ENCODE measurements around the gene NAB2. TPM values are rescaled to one million over a fixed set of nuclear protein-coding genes. Genes with fewer than 3 reads are reported as not detected.

Gene NAB2
- total RNA-seq, 1 experiment from 2014 or later: 19.4 TPM

GRCh38 chr12:57078519-57079404, 10.2 kb upstream of the NAB2 start, which contains the start of gene NEMP1:
Gene NEMP1, minus strand, starts transcription at chr12:57078791. Its CDS starts 46 bp downstream, at chr12:57078745.
- Histone ChIP-seq H4K20me1 (ENCODE audit: insufficient read depth, low read depth, low read length) (no peaks in the 10 kb centered on the region), H3K4me1 (ENCODE audit: low read length) (peaks cover 17% of the 10 kb centered on the region), H3K27me3 (ENCODE audit: low read length) (no peaks in the 10 kb centered on the region), H2AFZ (ENCODE audit: low read length) (no peak within 1 kb of the TSS), H3K79me2 (ENCODE audit: low read length) (peaks cover 38% of the 10 kb centered on the region), H3K9me2 (replicated peaks; ENCODE audit: insufficient read depth, low read length) (no peaks in the 10 kb centered on the region), H3K4me2 (ENCODE audit: low read depth, low read length, poor library complexity, severe bottlenecking) (peak within 1 kb of the TSS; percentile 87), H3K9me3 (ENCODE audit: low read length) (no peaks in the 10 kb centered on the region), H3K27ac (ENCODE audit: low read length) (peak within 1 kb of the TSS; percentile 94), H3K4me3 (ENCODE audit: low read length) (peak within 1 kb of the TSS; percentile 95), H3K9ac (ENCODE audit: low read length) (peak within 1 kb of the TSS; percentile 96), H3K36me3 (ENCODE audit: insufficient read depth, low read length) (peaks cover 7% of the 10 kb centered on the region; the same call in 1 of the 2 replicates)
- peak; percentile 100 for DNase-seq

GRCh38 chr12:57079821-57080220, 9.1 kb upstream of the NAB2 start:
- H3K27ac ChIP-seq (ENCODE audit: low read length): peak overlapping the region; percentile 94
- H3K27me3 ChIP-seq (ENCODE audit: low read length): no peaks in the 10 kb centered on the region
- no peaks in the 10 kb centered on the region for H3K9me3 ChIP-seq (ENCODE audit: low read length)
- DNase-seq: no peak
- peaks cover 15% of the 10 kb centered on the region for H3K4me1 ChIP-seq (ENCODE audit: low read length)
- peaks cover 7% of the 10 kb centered on the region; the same call in 1 of the 2 replicates for H3K36me3 ChIP-seq (ENCODE audit: insufficient read depth, low read length)
- peak overlapping the region; percentile 69 for H3K9ac ChIP-seq (ENCODE audit: low read length)
- H3K4me3 ChIP-seq (ENCODE audit: low read length): peak overlapping the region; percentile 62
- H2AFZ ChIP-seq (ENCODE audit: low read length): no peak overlapping the region
- no peaks in the 10 kb centered on the region for H3K9me2 ChIP-seq (replicated peaks; ENCODE audit: insufficient read depth, low read length)
- peaks cover 28% of the 10 kb centered on the region for H3K79me2 ChIP-seq (ENCODE audit: low read length)
- no peaks in the 10 kb centered on the region for H4K20me1 ChIP-seq (ENCODE audit: insufficient read depth, low read depth, low read length)
- peak overlapping the region; percentile 78 for H3K4me2 ChIP-seq (ENCODE audit: low read depth, low read length, poor library complexity, severe bottlenecking)

- Histone ChIP-seq H3K4me2 (ENCODE audit: low read depth, low read length, poor library complexity, severe bottlenecking) (no peak overlapping the region), H2AFZ (ENCODE audit: low read length) (no peak overlapping the region), H4K20me1 (ENCODE audit: insufficient read depth, low read depth, low read length) (no peaks in the 10 kb centered on the region), H3K79me2 (ENCODE audit: low read length) (peaks cover 26% of the 10 kb centered on the region), H3K9me3 (ENCODE audit: low read length) (no peaks in the 10 kb centered on the region), H3K4me3 (ENCODE audit: low read length) (no peak overlapping the region), H3K27ac (ENCODE audit: low read length) (no peak overlapping the region), H3K27me3 (ENCODE audit: low read length) (no peaks in the 10 kb centered on the region), H3K9me2 (replicated peaks; ENCODE audit: insufficient read depth, low read length) (no peaks in the 10 kb centered on the region), H3K9ac (ENCODE audit: low read length) (no peak overlapping the region), H3K36me3 (ENCODE audit: insufficient read depth, low read length) (peaks cover 7% of the 10 kb centered on the region; the same call in 1 of the 2 replicates), H3K4me1 (ENCODE audit: low read length) (peaks cover 23% of the 10 kb centered on the region)
- no peak for DNase-seq
Measured at GRCh38 chr12:57080855-57081254, 8.1 kb upstream of the NAB2 start.

- Histone ChIP-seq H3K4me3 (ENCODE audit: low read length) (peak overlapping the region; percentile 78), H3K4me1 (ENCODE audit: low read length) (peaks cover 33% of the 10 kb centered on the region), H3K9me2 (replicated peaks; ENCODE audit: insufficient read depth, low read length) (no peaks in the 10 kb centered on the region), H4K20me1 (ENCODE audit: insufficient read depth, low read depth, low read length) (no peaks in the 10 kb centered on the region), H3K9ac (ENCODE audit: low read length) (peak overlapping the region; percentile 90), H3K36me3 (ENCODE audit: insufficient read depth, low read length) (no peaks in the 10 kb centered on the region), H3K27ac (ENCODE audit: low read length) (peak overlapping the region; percentile 94), H3K9me3 (ENCODE audit: low read length) (no peaks in the 10 kb centered on the region), H3K27me3 (ENCODE audit: low read length) (no peaks in the 10 kb centered on the region), H3K4me2 (ENCODE audit: low read depth, low read length, poor library complexity, severe bottlenecking) (peak overlapping the region; percentile 97), H3K79me2 (ENCODE audit: low read length) (peaks cover 18% of the 10 kb centered on the region), H2AFZ (ENCODE audit: low read length) (peak overlapping the region; percentile 6; the same call in 1 of the 2 replicates)
- DNase-seq: peak; percentile 70
Measured at GRCh38 chr12:57085999-57086492, 2.9 kb upstream of the NAB2 start.

- Histone ChIP-seq H3K9me2 (replicated peaks; ENCODE audit: insufficient read depth, low read length) (no peaks in the 10 kb centered on the region), H3K4me3 (ENCODE audit: low read length) (peak overlapping the region; percentile 78), H3K9ac (ENCODE audit: low read length) (peak overlapping the region; percentile 90), H3K4me2 (ENCODE audit: low read depth, low read length, poor library complexity, severe bottlenecking) (peak overlapping the region; percentile 97), H4K20me1 (ENCODE audit: insufficient read depth, low read depth, low read length) (no peaks in the 10 kb centered on the region), H3K27me3 (ENCODE audit: low read length) (no peaks in the 10 kb centered on the region), H3K36me3 (ENCODE audit: insufficient read depth, low read length) (no peaks in the 10 kb centered on the region), H3K4me1 (ENCODE audit: low read length) (peaks cover 38% of the 10 kb centered on the region), H2AFZ (ENCODE audit: low read length) (peak overlapping the region; percentile 19), H3K9me3 (ENCODE audit: low read length) (no peaks in the 10 kb centered on the region), H3K27ac (ENCODE audit: low read length) (peak overlapping the region; percentile 94), H3K79me2 (ENCODE audit: low read length) (peaks cover 23% of the 10 kb centered on the region)
- peak; percentile 80 for DNase-seq
Measured at GRCh38 chr12:57086493-57087009, 2.4 kb upstream of the NAB2 start.

- Histone ChIP-seq H4K20me1 (ENCODE audit: insufficient read depth, low read depth, low read length) (no peaks in the 10 kb centered on the region), H3K27me3 (ENCODE audit: low read length) (no peaks in the 10 kb centered on the region), H3K9ac (ENCODE audit: low read length) (peak overlapping the region; percentile 90), H3K27ac (ENCODE audit: low read length) (peak overlapping the region; percentile 94), H3K36me3 (ENCODE audit: insufficient read depth, low read length) (no peaks in the 10 kb centered on the region), H3K9me2 (replicated peaks; ENCODE audit: insufficient read depth, low read length) (no peaks in the 10 kb centered on the region), H3K79me2 (ENCODE audit: low read length) (peaks cover 25% of the 10 kb centered on the region), H3K4me1 (ENCODE audit: low read length) (peaks cover 43% of the 10 kb centered on the region), H3K9me3 (ENCODE audit: low read length) (no peaks in the 10 kb centered on the region), H2AFZ (ENCODE audit: low read length) (peak overlapping the region; percentile 19), H3K4me2 (ENCODE audit: low read depth, low read length, poor library complexity, severe bottlenecking) (peak overlapping the region; percentile 97), H3K4me3 (ENCODE audit: low read length) (peak overlapping the region; percentile 78)
- peak; percentile 93 for DNase-seq
Measured at GRCh38 chr12:57087010-57087690, 1.8 kb upstream of the NAB2 start.

- Histone ChIP-seq H3K9me3 (ENCODE audit: low read length) (no peaks in the 10 kb centered on the region), H3K9me2 (replicated peaks; ENCODE audit: insufficient read depth, low read length) (no peaks in the 10 kb centered on the region), H3K79me2 (ENCODE audit: low read length) (peaks cover 25% of the 10 kb centered on the region), H3K36me3 (ENCODE audit: insufficient read depth, low read length) (no peaks in the 10 kb centered on the region), H2AFZ (ENCODE audit: low read length) (peak overlapping the region; percentile 52; the same call in 1 of the 2 replicates), H3K4me3 (ENCODE audit: low read length) (peak overlapping the region; percentile 78), H3K27me3 (ENCODE audit: low read length) (no peaks in the 10 kb centered on the region), H4K20me1 (ENCODE audit: insufficient read depth, low read depth, low read length) (no peaks in the 10 kb centered on the region), H3K9ac (ENCODE audit: low read length) (peak overlapping the region; percentile 90), H3K4me2 (ENCODE audit: low read depth, low read length, poor library complexity, severe bottlenecking) (peak overlapping the region; percentile 97), H3K27ac (ENCODE audit: low read length) (peak overlapping the region; percentile 94), H3K4me1 (ENCODE audit: low read length) (peaks cover 50% of the 10 kb centered on the region)
- DNase-seq: peak; percentile 97
Measured at GRCh38 chr12:57087691-57088353, 1.1 kb upstream of the NAB2 start.

All from Karpas-422 (cell line).